A549 (cell line): ENCODE data around the gene FHIP2A. TPM values are rescaled to one million over a fixed set of nuclear protein-coding genes. Genes with fewer than 3 reads are reported as not detected.

Experiments used
- ATAC-seq, 2 experiments: fragments of 200-7000 bp in 1 of 2; fragments of >200 bp in 1 of 2; cut with Nextera tagmentation in 1 of 2; cut with Tn5 transposase in 1 of 2; 3 replicates each; pipeline versions ENCODE4 v1.8.0 to v1.9.1; 2018 to 2020; ENCODE audit warnings: mild to moderate bottlenecking in 1 of 2, moderate library complexity in 1 of 2
- CTCF ChIA-PET: fragments of 300-600 bp; sonication (Branson Sonifier 250); formaldehyde crosslinking; extraction: SDS; loops from one replicate; lab custom pipeline; 2021; ENCODE audit warnings: antibody characterized with exemption, inconsistent platforms; lab: Yijun Ruan, JAX
- POLR2A ChIA-PET: fragments of 350-600 bp; formaldehyde crosslinking; extraction: SDS; loops from one replicate; lab custom pipeline; 2021; ENCODE audit warnings: antibody characterized with exemption, inconsistent platforms; lab: Yijun Ruan, JAX
- DNase-seq, 2 experiments: peaks; one replicate each; pipeline versions ENCODE4 v3.0.0 to v3.0.0-alpha.2; 2011 to 2016; ENCODE audit warnings: low read depth in 1 of 2, low spot score in 1 of 2
- FAIRE-seq: peaks from 2 replicates; lab custom pipeline; 2011; peaks lifted over from hg19 to GRCh38; lab: Jason Lieb, UNC
- H3K27ac ChIP-seq, 2 experiments: fragments of >200 bp; sonication (Bioruptor Twin); formaldehyde crosslinking; 3 replicates each; pipeline ENCODE4 v1.5.1; 2016 to 2017
- H3K4me1 ChIP-seq: fragments of >200 bp; sonication (Bioruptor Twin); formaldehyde crosslinking; 3 replicates; pipeline ENCODE4 v1.6.1; 2016
- H3K4me2 ChIP-seq: fragments of >200 bp; sonication (Bioruptor Twin); formaldehyde crosslinking; 3 replicates; pipeline ENCODE4 v1.6.1; 2016
- H3K4me3 ChIP-seq: fragments of >200 bp; sonication (Bioruptor Twin); formaldehyde crosslinking; 3 replicates; pipeline ENCODE4 v1.5.1; 2016
- H3K9me3 ChIP-seq: fragments of >200 bp; sonication (Bioruptor Twin); formaldehyde crosslinking; 3 replicates; pipeline ENCODE4 v1.6.1; 2016
- CHD2 ChIP-seq: fragments of 150-350 bp; IDR thresholded peaks from 2 replicates; pipeline ENCODE4 v1.6.1; 2014; ENCODE audit warnings: low read length; ENCODE audit not compliant: partially characterized antibody
- CHD4 ChIP-seq: fragments of 200-600 bp; sonication (generic); IDR thresholded peaks from 2 replicates; pipeline ENCODE4 v1.6.1; 2016; ENCODE audit warnings: antibody characterized with exemption, mild to moderate bottlenecking, borderline replicate concordance
- ESRRA ChIP-seq: fragments of 150-350 bp; IDR thresholded peaks from 2 replicates; pipeline ENCODE4 v1.6.1; 2014; ENCODE audit warnings: mild to moderate bottlenecking, low read length, borderline replicate concordance
- FOSB ChIP-seq: fragments of 250-450 bp; sonication (Bioruptor Pico); IDR thresholded peaks from 2 replicates; pipeline ENCODE4 v1.5.0; 2020; ENCODE audit warnings: mild to moderate bottlenecking, moderate library complexity
- HEYL ChIP-seq: fragments of 250-450 bp; sonication (Bioruptor Pico); IDR thresholded peaks from 2 replicates; pipeline ENCODE4 v1.8.0; 2021; ENCODE audit warnings: mild to moderate bottlenecking, moderate library complexity
- JUN ChIP-seq, 2 experiments: fragments of >200 bp; sonication (Bioruptor Twin); formaldehyde crosslinking; IDR thresholded peaks; 2 replicates in 1 of 2; 3 replicates in 1 of 2; pipeline ENCODE4 v1.6.1; 2016 to 2017
- KDM5A ChIP-seq: fragments of 200-600 bp; sonication (generic); IDR thresholded peaks from 2 replicates; pipeline ENCODE4 v1.6.1; 2016; ENCODE audit warnings: antibody characterized with exemption, mild to moderate bottlenecking
- MAZ ChIP-seq: fragments of 150-350 bp; IDR thresholded peaks from 2 replicates; pipeline ENCODE4 v1.6.1; 2014; ENCODE audit warnings: antibody characterized with exemption, low read depth, low read length, borderline replicate concordance
- MYC ChIP-seq: IDR thresholded peaks from 2 replicates; pipeline ENCODE4 v1.6.1; 2012; ENCODE audit warnings: mild to moderate bottlenecking, inconsistent platforms, low read length, improper control_type of control experiment, borderline replicate concordance
- NR3C1 ChIP-seq: fragments of >200 bp; sonication (Bioruptor Twin); formaldehyde crosslinking; IDR thresholded peaks from 3 replicates; pipeline ENCODE4 v1.6.1; 2017
- PHF8 ChIP-seq: fragments of 200-600 bp; sonication (generic); IDR thresholded peaks from 2 replicates; pipeline ENCODE4 v1.6.1; 2016; ENCODE audit warnings: low read depth, mild to moderate bottlenecking, antibody characterized with exemption, moderate library complexity, borderline replicate concordance
- POLR2A ChIP-seq: IDR thresholded peaks from 2 replicates; pipeline ENCODE4 v1.6.1; 2012; ENCODE audit warnings: mild to moderate bottlenecking, low read length
- RNF2 ChIP-seq: fragments of 200-600 bp; sonication (generic); IDR thresholded peaks from 2 replicates; pipeline ENCODE4 v1.6.1; 2016; ENCODE audit warnings: low read depth, mild to moderate bottlenecking, antibody characterized with exemption, moderate library complexity, borderline replicate concordance
- TP53 ChIP-seq: fragments of 250-450 bp; sonication (Bioruptor Pico); IDR thresholded peaks from 2 replicates; pipeline ENCODE4 v1.5.0; 2021; ENCODE audit warnings: mild to moderate bottlenecking, moderate library complexity
- ZNF302 ChIP-seq: fragments of 250-450 bp; sonication (Bioruptor Pico); IDR thresholded peaks from 2 replicates; pipeline ENCODE4 v1.9.0; 2021; ENCODE audit warnings: inconsistent platforms, mild to moderate bottlenecking, moderate library complexity
- WGBS: methylation state at CpG from one replicate; pipeline ENCODE4 v1.1.6; 2017; ENCODE audit errors: missing lambda C conversion rate; 5-methylcytosine and 5-hydroxymethylcytosine counted together
- polyA plus RNA-seq, 4 experiments: library from polyadenylated mRNA; depleted of rRNA in 3 of 4; stranded (reverse); fragments of >200 nt; fragmentation: RNase III in 1 of 4; extraction: RNeasy Plus Mini Kit Qiagen cat#74134 plus additional on column Dnase treatment in 1 of 4; gene quantifications; 2 replicates in 3 of 4; 3 replicates in 1 of 4; pipeline ENCODE4 v1.2.3, GENCODE V29; 2011 to 2017
- TF ChIP-seq, protein P1 (sequence below): fragments of >200 bp; sonication (Bioruptor Twin); formaldehyde crosslinking; IDR thresholded peaks from 3 replicates; pipeline ENCODE4 v1.6.1; 2016
- TF ChIP-seq, protein P2 (sequence below): IDR thresholded peaks from 2 replicates; pipeline ENCODE4 v1.6.1; 2012; ENCODE audit warnings: low read depth, borderline replicate concordance
- TF ChIP-seq, protein P3 (sequence below): fragments of 200-600 bp; sonication (generic); IDR thresholded peaks from 2 replicates; pipeline ENCODE4 v1.6.1; 2016; ENCODE audit warnings: antibody characterized with exemption, mild to moderate bottlenecking, moderate library complexity
- TF ChIP-seq, protein P4 (sequence below): IDR thresholded peaks from 2 replicates; pipeline ENCODE4 v1.6.1; 2012
- TF ChIP-seq, protein P5 (sequence below): fragments of 450-650 bp; IDR thresholded peaks from 2 replicates; pipeline ENCODE4 v1.6.1; 2014; ENCODE audit warnings: antibody characterized with exemption

FHIP2A gene
- polyA plus RNA-seq, 2 of the 4 experiments (the other 2 are of a cell fraction), result 8.9 to 18.4 TPM

DNA sequence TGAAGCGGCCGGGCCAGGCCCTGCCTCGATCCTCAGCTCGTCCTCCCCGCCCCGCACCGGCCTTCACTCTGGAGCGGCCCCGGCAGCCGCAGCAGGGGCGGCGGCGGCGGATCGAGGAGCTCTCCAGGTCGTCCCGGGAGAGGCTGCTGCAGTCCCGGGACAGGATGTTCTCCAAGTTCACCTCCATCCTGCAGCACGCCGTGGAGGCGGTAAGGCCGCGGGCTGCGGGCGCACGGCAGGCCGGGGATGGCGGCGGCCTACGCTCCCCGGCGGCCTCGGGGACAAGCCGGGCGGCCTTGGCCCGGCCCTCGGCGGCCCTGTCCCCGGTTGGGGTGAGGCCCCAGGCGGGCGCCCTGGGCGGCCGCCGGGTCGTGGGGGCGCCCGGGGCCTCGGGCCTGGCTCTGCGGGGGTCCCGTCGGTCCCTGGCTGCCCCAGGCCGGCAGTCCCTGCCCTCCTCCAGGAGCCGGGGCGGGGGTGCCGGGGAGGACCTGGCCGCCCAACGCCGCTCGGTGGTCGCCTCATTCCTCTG is 399 bp downstream of the FHIP2A start:
- TF ChIP-seq JUN (IDR thresholded peaks at IDR 0.05) (0 out of 5 replicates have a peak, but pooled peaks of 1 of the 2 experiments have one; percentile 20), PHF8 (peak; percentile 86), CHD2 (no peak), KDM5A (no peak), ZNF302 (CRISPR knock-in tag) (no peak), TP53 (CRISPR knock-in tag) (no peak), RNF2 (no peak), NR3C1 (no peak), MAZ (no peak), MYC (no peak), ESRRA (no peak), CHD4 (no peak), FOSB (CRISPR knock-in tag) (no peak), POLR2A (0 out of 2 replicates have a peak, but pooled peaks have one; percentile 1), HEYL (CRISPR knock-in tag) (no peak)
- TF ChIP-seq, protein P1, sequence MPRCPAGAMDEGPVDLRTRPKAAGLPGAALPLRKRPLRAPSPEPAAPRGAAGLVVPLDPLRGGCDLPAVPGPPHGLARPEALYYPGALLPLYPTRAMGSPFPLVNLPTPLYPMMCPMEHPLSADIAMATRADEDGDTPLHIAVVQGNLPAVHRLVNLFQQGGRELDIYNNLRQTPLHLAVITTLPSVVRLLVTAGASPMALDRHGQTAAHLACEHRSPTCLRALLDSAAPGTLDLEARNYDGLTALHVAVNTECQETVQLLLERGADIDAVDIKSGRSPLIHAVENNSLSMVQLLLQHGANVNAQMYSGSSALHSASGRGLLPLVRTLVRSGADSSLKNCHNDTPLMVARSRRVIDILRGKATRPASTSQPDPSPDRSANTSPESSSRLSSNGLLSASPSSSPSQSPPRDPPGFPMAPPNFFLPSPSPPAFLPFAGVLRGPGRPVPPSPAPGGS, result no peak
- TF ChIP-seq, protein P2, sequence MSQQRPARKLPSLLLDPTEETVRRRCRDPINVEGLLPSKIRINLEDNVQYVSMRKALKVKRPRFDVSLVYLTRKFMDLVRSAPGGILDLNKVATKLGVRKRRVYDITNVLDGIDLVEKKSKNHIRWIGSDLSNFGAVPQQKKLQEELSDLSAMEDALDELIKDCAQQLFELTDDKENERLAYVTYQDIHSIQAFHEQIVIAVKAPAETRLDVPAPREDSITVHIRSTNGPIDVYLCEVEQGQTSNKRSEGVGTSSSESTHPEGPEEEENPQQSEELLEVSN, result no peak
- TF ChIP-seq, protein P3, sequence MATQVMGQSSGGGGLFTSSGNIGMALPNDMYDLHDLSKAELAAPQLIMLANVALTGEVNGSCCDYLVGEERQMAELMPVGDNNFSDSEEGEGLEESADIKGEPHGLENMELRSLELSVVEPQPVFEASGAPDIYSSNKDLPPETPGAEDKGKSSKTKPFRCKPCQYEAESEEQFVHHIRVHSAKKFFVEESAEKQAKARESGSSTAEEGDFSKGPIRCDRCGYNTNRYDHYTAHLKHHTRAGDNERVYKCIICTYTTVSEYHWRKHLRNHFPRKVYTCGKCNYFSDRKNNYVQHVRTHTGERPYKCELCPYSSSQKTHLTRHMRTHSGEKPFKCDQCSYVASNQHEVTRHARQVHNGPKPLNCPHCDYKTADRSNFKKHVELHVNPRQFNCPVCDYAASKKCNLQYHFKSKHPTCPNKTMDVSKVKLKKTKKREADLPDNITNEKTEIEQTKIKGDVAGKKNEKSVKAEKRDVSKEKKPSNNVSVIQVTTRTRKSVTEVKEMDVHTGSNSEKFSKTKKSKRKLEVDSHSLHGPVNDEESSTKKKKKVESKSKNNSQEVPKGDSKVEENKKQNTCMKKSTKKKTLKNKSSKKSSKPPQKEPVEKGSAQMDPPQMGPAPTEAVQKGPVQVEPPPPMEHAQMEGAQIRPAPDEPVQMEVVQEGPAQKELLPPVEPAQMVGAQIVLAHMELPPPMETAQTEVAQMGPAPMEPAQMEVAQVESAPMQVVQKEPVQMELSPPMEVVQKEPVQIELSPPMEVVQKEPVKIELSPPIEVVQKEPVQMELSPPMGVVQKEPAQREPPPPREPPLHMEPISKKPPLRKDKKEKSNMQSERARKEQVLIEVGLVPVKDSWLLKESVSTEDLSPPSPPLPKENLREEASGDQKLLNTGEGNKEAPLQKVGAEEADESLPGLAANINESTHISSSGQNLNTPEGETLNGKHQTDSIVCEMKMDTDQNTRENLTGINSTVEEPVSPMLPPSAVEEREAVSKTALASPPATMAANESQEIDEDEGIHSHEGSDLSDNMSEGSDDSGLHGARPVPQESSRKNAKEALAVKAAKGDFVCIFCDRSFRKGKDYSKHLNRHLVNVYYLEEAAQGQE, result no peak
- TF ChIP-seq, protein P4, sequence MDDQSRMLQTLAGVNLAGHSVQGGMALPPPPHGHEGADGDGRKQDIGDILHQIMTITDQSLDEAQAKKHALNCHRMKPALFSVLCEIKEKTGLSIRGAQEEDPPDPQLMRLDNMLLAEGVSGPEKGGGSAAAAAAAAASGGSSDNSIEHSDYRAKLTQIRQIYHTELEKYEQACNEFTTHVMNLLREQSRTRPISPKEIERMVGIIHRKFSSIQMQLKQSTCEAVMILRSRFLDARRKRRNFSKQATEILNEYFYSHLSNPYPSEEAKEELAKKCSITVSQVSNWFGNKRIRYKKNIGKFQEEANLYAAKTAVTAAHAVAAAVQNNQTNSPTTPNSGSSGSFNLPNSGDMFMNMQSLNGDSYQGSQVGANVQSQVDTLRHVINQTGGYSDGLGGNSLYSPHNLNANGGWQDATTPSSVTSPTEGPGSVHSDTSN, result no peak
- TF ChIP-seq, protein P5, sequence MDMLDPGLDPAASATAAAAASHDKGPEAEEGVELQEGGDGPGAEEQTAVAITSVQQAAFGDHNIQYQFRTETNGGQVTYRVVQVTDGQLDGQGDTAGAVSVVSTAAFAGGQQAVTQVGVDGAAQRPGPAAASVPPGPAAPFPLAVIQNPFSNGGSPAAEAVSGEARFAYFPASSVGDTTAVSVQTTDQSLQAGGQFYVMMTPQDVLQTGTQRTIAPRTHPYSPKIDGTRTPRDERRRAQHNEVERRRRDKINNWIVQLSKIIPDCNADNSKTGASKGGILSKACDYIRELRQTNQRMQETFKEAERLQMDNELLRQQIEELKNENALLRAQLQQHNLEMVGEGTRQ, result no peak
- POLR2A ChIA-PET, result interaction anchor here (0.6 to 1.2 kb wide), 4 partner anchors 33 to 1791 kb away, joined by 3 to 5 read pairs (median 4); partner anchors contain the start of genes CCDC186 and TRUB1
- no peaks in the 10 kb centered on the region for H3K9me3 ChIP-seq
- H3K27ac ChIP-seq, result peak overlapping the region; percentile 88 to 100
- ATAC-seq, result peak; percentile 72 to 83
- peak; percentile 24 to 46 for DNase-seq
- CTCF ChIA-PET, result interaction anchor here (0.7 to 2.8 kb wide), 54 partner anchors 8 to 531 kb away, joined by 3 to 29 read pairs (median 4); partner anchors contain the start of gene TRUB1
- peaks cover 42% of the 10 kb centered on the region for H3K4me1 ChIP-seq
- WGBS, result 0% methylated on average over 7 of the region's 60 CpGs
- no peak for FAIRE-seq
- H3K4me3 ChIP-seq, result peak overlapping the region; percentile 70
- peak overlapping the region; percentile 71 for H3K4me2 ChIP-seq
